GM12872 (cell line): ENCODE measurements around the gene IBA57.

Source experiments
- TF ChIP-seq, protein P1 (sequence below): IDR thresholded peaks from 3 replicates; pipeline ENCODE4 v1.5.1; 2011; ENCODE audit warnings: low read depth, mild to moderate bottlenecking, low read length, moderate library complexity; ENCODE audit not compliant: insufficient read depth

The IBA57 gene

DNA sequence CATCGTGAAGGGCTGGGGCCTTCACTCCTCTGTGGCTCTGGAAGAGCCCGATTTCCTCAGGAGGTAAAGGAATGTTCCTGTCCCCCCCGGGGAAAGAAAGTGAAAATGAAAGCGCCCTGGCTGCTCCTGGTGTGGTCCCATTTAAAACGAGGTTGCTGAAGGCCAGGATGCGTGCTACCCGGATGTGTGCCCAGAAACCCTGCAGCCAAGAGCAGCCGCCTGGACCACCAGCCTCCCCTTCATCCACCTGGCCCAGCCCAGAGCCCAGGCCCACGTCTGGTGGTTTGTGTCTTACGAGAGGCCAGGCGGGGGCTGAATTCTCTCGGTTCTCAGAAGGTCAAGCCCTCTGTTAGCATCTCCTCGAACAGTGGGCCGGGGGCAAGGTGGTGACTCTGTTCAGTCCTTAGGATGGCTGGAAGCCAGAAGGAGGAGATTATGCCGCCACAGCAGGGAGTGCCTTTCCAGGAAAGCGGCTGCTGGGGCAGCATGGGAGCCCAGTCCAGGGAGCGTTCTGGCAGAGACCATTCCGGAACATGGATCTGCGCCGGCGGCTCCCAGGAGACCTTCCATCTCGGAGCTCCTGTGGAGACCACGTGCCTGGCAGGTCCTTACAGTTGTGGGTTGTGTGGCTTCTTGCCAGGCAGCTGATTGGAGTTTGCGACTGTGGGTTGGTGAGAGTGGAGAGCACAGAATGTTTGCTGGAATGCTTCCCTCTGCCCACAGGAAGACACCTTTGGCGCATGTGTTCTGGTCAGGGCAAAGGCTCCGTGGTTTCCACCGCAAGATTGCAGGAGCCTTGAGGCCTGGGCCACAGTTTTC is 24.2 kb upstream of the IBA57 start:
- TF ChIP-seq, protein P1, sequence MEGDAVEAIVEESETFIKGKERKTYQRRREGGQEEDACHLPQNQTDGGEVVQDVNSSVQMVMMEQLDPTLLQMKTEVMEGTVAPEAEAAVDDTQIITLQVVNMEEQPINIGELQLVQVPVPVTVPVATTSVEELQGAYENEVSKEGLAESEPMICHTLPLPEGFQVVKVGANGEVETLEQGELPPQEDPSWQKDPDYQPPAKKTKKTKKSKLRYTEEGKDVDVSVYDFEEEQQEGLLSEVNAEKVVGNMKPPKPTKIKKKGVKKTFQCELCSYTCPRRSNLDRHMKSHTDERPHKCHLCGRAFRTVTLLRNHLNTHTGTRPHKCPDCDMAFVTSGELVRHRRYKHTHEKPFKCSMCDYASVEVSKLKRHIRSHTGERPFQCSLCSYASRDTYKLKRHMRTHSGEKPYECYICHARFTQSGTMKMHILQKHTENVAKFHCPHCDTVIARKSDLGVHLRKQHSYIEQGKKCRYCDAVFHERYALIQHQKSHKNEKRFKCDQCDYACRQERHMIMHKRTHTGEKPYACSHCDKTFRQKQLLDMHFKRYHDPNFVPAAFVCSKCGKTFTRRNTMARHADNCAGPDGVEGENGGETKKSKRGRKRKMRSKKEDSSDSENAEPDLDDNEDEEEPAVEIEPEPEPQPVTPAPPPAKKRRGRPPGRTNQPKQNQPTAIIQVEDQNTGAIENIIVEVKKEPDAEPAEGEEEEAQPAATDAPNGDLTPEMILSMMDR = no peak

DNA sequence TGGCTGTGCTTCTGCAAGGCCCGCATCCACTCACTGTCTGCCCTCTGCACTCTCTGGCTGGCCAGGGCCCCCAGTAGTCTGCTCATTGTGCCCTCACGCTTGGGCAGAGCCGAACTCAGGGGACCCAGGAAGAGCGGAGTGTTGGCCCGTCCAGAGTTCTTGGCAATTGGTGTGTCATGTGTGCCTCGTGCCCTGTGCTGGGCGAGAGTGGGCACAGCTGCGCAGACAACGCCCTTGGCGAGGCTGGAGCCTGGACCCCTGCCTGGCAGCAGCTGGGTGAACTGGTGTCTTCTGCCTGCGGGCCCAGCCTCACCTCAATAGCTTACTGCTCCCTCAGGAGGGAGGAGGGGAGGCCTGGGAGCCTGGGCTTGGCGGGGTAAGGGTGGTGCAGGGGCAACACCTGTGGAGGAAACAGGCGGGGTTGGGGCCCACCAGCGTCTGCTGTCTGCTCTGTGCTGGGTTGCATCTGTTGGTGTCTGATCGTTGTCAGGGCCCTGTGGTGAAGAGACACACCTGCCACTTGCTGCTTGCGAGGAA is 23.4 kb upstream of the IBA57 start:
- TF ChIP-seq, protein P1 = no peak

DNA sequence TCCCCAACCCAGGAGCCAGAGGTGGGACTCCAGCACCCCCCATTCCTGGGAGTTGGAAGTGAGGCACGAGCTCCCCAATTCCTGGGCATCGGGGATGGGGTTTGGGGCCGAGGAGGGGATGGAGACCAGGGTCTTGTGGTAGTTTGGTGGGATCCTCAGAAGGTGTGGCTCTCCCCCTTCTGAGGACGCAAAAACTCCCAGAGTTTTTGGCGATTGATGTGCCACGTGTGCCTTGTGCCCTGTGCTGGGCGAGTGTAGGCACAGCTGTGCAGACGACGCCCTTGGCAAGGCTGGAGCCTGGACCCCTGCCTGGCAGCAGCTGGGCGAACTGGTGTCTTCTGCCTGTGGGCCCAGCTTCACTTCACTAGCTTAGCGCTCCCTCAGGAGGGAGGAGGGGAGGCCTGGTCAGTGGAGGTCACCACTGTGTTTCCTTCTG is 22.9 kb upstream of the IBA57 start:
- TF ChIP-seq, protein P1 = no peak

DNA sequence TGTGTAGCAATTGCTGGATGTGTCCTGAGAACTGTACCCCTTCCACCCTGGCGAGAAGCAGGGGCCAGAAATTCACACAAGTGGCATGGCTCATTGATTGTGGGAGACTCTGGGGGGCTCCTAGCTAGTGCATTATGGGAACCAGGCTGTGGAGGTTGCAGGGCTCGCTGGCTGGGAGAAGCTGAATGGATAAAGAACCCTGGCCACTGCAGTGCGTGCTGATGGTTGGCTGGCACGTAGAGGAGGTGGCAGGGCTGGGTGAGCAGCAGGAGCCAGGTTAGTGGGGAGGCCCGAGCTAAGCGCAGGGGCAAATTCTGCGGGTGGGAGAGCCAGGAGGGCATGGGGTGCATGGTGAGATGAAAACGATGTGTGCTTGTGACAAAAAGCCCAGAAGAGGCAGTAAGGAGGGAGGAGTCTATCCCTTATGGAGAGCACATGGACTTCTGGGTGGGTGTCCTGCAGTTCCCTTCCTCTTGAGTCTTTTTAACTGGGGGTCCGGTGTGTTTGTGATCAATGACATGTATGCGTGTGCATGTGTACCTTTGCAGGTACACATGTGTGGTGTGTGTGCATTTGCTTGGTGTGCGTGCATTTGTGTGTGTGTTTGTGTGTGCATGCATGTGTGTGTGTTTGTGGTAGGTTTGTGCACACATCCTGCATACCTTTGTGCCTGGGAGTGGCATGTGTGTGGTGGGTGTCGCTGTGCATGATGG is 22.0 kb upstream of the IBA57 start:
- TF ChIP-seq, protein P1 = no peak

DNA sequence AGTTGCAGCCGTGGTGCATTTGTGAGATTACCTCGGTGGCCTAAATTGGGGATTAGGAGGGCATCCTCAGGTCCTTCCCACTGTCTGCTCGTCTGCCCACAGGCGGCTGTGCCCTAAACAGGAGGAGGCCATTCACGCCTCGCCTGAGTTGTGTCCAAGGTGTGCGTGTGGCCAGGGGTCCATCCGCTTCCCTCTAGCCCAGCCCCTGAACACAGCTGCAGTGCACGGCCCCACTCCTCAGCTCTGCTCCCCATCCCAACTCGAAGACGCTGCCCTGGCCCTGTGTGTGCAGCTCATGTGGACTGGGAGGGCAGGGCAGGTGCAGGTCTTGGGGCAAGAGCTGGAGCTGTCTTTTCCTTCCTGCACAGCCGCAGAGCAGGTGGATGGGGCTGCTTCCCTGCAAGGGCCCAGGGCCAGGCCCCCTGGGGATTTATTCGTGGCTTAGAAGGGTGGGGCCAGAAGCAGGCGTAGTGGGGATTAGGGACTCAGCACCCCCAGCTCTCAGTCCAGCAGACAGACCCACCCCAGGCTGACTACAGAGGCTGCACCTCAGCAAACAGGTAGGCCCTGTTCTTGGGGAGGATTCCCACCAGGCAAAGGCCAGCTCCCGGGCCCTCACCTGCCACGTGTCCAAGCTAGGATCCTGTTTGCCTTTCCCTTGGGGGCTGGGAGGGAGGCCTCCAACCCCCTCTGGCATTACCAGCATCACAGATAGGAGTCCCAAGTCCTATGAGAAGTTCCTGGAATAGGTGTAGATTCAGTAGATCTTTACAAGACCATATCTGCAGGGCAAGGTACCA is 21.2 kb upstream of the IBA57 start:
- TF ChIP-seq, protein P1 = no peak

DNA sequence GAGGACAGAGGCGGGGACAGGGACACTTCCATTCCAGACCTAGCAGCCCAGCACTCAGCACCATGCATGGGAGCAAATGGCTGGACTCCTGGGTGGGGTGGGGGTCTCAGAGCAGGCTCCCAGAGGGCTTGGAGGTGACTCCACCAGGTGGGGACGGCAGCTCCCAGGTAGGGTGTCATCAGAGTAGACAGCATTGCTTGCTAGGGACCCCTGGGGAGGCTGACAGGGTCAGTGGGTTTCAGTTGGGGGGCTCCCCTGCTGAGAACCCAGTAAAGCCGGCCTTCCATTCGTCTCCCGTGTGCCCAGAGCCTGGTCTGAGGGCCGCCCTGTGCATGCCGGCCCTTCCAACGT is 20.6 kb upstream of the IBA57 start:
- TF ChIP-seq, protein P1 = no peak
